ENCODE results near the gene NECTIN1.
"Not testable (repeated sequence)": the region's sequence is repeated elsewhere in the genome, so short reads cannot be mapped to it uniquely, and the experiment has no call there.

The NECTIN1 gene

DNA sequence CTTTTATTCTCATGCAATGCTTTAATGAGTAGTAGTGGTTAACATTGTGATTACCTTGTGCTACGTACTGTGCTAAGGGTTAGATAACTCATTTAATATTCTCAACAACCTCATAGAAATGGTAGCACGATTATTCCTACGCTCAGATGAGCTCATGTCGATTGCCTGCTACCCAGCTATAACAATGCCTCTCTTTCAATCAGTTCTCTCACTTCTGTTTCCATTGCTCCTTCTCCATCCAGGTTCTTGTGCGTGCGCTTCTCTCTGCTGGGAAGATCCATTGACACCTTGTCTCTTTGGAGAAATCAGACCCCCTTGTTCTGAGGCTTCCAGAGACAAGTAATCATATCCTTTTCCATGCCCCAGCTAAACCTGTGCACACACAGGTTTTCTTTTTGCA, 120.8 kb downstream of the NECTIN1 start:
- no peak for FAIRE-seq
- DNase-seq (ENCODE audit: extremely low spot score, insufficient read length, low read depth) = no peak

DNA sequence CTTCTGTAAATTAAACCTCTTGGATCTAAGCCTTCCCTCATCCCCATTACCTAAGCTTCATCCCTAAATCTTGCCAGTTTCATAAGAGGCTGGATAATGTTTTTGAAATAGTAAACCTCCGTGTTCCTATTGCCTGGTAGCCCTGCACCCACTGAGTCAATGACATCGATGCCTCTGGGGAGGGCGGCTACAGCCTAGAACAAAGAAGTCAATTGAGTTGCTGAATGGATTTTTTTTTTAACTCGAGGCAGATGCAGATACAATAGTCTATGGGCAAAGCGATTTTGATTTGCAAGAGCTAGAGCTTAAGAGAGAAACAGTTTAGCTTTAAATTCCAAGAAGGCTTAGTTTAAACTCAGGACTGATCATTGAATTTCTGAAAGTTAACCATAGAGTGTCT, 121.3 kb downstream of the NECTIN1 start:
- FAIRE-seq (no peak), DNase-seq (ENCODE audit: extremely low spot score, insufficient read length, low read depth) (no peak)

DNA sequence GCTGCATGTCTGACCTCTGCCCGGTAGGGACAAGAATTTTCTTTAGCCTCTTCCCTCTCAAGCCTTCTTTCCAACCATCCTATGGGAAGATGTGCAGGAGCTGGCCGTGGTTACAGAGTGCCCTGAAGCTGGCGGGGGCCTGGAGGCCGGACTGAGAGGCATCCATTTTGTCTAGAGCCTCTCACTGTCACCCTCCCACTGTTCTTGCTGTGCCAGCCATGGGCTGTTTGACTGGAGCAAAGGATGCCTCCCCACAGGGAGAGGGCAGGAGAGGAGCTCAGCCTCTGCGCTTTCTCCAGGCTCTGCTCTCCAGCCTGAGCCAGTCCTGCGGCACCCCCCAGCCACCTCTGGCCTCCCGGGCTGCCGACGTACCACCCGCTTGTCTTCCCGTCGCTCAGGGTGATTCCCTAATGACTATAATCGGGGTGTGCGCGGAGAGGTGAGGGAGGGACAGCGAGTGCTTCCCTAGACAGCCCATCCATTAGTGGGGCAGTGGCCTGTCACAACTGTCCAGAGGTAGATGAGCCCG, 123.8 kb downstream of the NECTIN1 start:
- FAIRE-seq = no peak
- no peak for DNase-seq (ENCODE audit: extremely low spot score, insufficient read length, low read depth)

DNA sequence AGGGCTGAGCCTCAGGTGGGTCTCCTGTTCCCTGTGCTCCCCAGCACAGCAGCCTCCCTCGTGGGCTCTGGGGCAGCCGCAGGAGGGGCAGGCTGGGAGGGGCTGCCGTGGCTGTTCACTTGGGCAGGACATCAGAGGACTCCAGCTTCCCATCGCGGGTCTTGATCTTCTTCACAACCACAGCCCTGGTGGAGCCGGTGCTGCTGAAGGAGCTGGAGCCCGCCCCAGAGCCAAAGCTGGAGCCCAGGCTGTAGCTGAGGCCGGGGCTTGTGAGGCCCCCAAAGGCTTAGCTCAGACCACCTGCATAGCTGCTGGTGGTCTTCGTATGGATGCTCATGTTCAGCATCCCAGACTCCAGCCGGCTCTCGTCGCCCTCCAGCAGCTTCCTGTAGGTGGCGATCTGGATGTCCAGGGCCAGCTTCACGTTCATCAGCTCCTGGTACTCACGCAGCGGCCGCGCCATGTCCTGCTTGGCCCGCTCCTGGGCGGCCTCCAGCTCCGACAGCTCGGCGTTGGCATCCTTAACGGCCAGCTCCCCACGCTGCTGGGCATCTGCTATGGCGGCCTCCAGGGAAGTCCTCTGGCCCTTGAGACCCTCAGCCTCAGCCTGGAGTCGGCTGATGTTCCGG, 126.1 kb downstream of the NECTIN1 start:
- FAIRE-seq (no peak), DNase-seq (ENCODE audit: extremely low spot score, insufficient read length, low read depth) (no peak)

DNA sequence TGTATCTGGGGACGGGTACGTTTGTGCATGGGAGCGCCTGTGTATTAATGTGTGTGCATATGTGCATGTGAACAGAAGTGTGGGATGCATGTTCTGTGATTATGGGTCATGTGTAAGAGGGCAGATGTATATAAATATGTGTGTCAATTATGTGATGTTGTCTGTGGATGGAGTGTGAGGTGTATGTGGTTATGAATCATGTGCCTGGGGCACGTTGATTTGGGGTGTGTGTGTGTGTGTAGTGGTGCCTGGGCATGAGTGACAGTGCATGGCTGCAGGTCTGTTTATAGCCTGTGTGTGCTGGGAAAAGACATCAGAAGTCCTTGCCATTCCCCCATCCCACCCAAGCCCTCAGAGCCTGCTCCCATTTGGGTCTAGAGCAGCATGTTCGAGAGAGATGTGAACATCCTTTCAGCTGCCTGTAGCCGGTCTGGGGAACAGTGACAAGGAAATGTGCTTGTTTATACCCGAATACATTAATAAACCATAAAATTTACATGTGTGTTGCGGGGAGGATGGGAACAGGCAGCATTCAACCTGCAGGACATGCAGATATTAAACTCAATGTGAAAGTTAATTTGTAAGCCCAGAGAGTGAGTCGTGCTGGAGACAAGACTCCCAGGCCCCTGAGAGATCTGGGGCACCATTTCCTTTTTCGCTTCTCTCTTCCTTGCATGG, 129.0 kb downstream of the NECTIN1 start:
- DNase-seq (ENCODE audit: extremely low spot score, insufficient read length, low read depth) (peak; percentile 53), FAIRE-seq (peak; percentile 82)

DNA sequence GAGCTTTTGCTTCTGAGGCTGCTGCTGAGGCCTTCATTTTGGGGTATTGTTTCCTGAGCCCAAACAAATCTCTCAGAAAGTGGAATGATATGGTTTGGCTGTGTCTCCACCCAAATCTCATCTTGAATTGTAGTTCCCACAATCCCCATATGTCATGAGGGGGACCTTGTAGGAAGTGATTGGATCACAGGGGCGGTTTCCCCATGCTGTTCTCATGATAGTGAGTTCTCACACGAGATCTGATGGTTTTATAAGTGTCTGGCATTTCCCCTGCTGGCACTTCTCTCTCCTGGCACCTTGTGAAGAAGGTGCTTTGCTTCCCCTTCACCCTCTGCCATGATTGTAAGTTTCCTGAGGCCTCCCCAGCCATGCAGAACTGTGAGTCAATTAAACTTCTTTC, 133.1 kb downstream of the NECTIN1 start:
- FAIRE-seq = not testable (repeated sequence)

DNA sequence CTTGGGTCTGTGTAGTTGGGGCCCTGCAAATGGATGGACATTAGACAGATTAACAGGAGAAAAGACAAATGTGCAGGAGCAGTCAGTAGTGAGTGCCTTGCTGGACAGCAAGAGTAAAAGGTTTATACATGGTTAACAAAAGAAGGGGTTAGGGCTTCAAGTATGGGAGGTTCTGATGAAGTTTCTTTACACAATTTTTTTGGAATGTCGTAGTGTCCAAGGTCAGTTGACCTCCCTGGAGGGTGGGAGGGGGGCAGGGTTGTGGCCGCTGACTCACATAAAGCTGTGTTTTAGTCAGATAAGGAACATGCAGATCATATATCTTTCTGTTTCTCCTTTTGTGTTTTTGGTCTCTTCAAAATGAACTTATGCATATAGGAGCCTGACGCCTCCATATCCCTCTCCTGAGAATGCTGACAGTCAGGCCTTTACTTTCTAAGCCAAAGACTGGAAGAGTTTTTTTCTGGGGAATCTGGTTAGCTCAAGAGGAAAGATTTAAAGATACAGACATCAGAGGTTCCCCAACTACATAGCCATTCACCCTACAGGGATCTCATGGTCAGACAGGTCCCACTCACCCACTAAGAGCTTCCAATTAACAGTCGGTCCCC, 134.3 kb downstream of the NECTIN1 start:
- DNase-seq (ENCODE audit: extremely low spot score, insufficient read length, low read depth) (no peak), FAIRE-seq (no peak)

More for the DNA sequence above, 133.1 kb downstream of the NECTIN1 start:
- DNase-seq (ENCODE audit: extremely low spot score, insufficient read length, low read depth) = not testable (repeated sequence)

DNA sequence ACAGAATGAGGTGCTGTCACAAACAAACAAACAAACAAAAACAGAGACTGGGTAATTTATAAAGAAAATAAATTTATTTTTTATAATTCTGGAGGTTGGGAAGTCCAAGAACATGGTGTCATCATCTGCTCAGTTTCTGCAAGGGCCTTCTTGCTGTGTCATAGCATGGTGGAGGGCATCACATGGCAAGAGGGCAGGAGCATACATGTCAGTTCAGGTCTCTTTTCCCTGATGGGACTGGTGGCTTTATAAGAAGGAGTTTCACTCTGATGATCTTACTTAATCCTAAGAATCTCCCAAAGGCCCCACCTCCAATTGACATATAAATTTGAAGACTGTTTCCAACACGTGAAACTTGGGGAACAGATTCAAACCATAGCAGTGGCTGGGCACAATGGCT, 135.7 kb downstream of the NECTIN1 start:
- DNase-seq (ENCODE audit: extremely low spot score, insufficient read length, low read depth) (no peak), FAIRE-seq (no peak)

DNA sequence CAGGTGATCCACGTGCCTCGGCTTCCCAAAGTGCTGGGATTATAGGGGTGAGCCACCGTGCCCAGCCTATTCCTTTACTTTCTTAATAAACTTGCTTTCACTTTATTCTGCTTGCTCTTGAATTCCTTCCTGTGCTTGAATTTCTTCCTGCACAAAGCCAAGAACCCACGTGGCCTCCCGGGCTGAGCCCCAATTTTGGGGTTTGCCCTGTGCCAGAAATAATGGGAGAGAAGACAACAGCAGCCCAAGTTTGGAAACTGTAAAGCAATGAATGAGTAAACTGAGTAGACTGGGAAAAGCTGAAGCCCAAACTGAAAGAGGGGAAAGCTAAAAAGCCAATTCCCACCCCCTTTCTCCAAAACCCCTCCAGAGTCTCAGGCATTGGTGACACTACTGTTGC, 136.4 kb downstream of the NECTIN1 start:
- FAIRE-seq = no peak

DNA sequence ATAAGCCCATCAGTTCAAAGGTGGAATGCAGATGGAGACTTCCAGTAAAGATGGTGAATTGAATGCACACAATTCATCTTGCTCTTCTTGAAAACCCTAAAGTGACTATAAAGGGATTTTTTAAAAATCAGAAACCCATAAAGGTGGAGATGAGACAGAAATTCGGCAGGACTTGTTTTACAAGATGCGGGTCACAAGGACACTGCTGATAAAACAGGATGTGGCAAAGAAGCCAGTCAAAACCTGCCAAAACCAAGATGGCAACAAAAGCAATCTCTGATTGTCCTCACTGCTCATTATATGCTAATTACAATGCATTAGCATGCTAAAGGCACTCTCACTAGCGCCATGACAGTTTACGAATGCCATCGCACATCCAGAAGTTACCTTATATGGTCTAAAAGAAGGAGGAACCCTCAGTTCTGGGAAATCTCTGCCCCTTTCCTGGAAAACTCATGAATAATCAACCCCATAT, 137.1 kb downstream of the NECTIN1 start:
- FAIRE-seq (no peak), DNase-seq (ENCODE audit: extremely low spot score, insufficient read length, low read depth) (no peak)

More for the DNA sequence above, 136.4 kb downstream of the NECTIN1 start:
- DNase-seq (ENCODE audit: extremely low spot score, insufficient read length, low read depth) = no peak

DNA sequence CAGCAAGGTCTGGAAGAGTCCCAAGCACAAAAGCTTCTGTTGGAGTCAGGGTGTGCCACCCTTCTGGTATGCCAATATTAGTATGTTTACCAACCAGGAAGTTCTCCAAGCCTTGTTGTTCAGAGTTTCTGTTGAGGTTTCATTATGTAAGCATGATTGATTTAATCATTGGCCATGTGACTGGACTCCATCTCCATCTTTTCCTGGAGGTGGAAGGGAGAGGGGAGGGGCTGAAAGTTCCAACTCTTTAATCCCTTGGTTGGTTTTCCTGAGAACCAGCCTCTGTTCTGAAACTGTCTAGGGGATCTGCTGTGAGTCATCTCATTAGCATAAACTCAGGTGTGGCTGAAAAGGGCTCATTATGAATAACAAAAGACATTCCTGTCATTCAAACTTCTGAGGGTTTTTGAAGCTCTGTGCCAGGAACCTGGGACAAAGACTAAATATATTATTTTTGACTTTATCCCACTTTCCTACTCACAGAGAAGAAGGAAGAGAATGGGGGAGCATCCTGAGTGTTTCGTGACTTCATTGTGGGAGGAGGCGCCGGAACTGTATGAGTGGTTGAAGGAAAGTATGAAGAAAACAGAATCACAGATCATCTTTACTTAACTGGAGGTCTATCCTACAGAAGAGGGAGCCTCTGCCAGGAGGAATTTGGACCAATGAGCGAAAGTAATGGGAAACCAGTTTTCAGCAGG, 138.2 kb downstream of the NECTIN1 start:
- DNase-seq (ENCODE audit: extremely low spot score, insufficient read length, low read depth) = no peak
- FAIRE-seq = peak; percentile 52

DNA sequence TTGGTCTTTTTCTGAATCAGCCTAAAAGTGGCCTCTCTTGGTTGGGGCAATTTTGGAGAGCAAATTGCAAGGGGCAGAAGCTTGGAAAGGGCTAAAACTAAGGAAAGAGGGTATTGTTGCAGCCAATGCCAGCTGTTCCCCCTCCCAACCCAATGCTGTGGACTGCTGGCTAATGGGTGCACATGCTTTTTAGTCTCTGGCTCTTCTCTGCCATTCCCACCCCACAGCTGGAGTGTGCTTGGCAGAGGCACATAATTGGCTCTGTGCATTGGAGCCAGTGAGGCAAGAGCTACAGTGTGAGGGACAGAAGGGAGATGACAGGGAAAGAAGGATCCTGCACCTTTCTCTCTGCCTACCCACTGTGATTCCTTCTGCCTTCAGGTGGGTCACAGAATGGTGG, 140.0 kb downstream of the NECTIN1 start:
- DNase-seq (ENCODE audit: extremely low spot score, insufficient read length, low read depth) (no peak), FAIRE-seq (no peak)

Measured in GM18507 (cell line).